Esophagus (tissue), 2 donors: Measurements from ENCODE around the gene TAGLN. TPM values are rescaled to one million over a fixed set of nuclear protein-coding genes. Genes with fewer than 3 reads are reported as not detected.
"Not testable (repeated sequence)": the region's sequence is repeated elsewhere in the genome, so short reads cannot be mapped to it uniquely, and the experiment has no call there.

ENCODE experiments used
- H3K27ac ChIP-seq, 2 donors: one replicate each; pipeline ENCODE4 v1.5.1; 2013; ENCODE audit warnings: low read depth in 2 of 2, mild to moderate bottlenecking in 2 of 2, inconsistent platforms in 1 of 2, low read length in 1 of 2, moderate library complexity in 1 of 2
- H3K27me3 ChIP-seq, 2 donors: one replicate each; pipeline ENCODE4 v1.6.1; 2013; ENCODE audit warnings: low read length in 2 of 2, control low read depth in 1 of 2, mild to moderate bottlenecking in 1 of 2; ENCODE audit not compliant: insufficient read depth in 2 of 2, control insufficient read depth in 1 of 2
- H3K36me3 ChIP-seq, 2 donors: one replicate each; pipeline ENCODE4 v1.6.1; 2013; ENCODE audit warnings: low read length in 1 of 2; ENCODE audit not compliant: control insufficient read depth in 2 of 2, insufficient read depth in 2 of 2
- H3K4me1 ChIP-seq, 2 donors: one replicate each; pipeline ENCODE4 v1.6.1; 2013; ENCODE audit warnings: low read length in 1 of 2; ENCODE audit not compliant: control insufficient read depth in 2 of 2, insufficient read depth in 2 of 2
- H3K4me3 ChIP-seq, 2 donors: one replicate each; pipeline ENCODE4 v1.5.1; 2013; ENCODE audit warnings: low read length in 2 of 2, mild to moderate bottlenecking in 2 of 2, low read depth in 1 of 2, moderate library complexity in 1 of 2
- H3K9me3 ChIP-seq, 2 donors: one replicate each; pipeline ENCODE4 v1.6.1; 2013; ENCODE audit warnings: mild to moderate bottlenecking in 2 of 2, low read depth in 1 of 2, low read length in 1 of 2, moderate library complexity in 1 of 2; ENCODE audit not compliant: control insufficient read depth in 2 of 2, insufficient read depth in 1 of 2
- WGBS, 2 donors: extraction: QIAGEN DNeasy Blood & Tissue Kit; methylation state at CpG; one replicate each; pipeline ENCODE4 v1.1.7; 2013; 5-methylcytosine and 5-hydroxymethylcytosine counted together
- polyA plus RNA-seq, 2 donors: library from polyadenylated mRNA; stranded (reverse); fragments of 200-250 nt; gene quantifications; one replicate each; pipeline ENCODE4 v1.2.3, GENCODE V29; 2013
- donor health status: healthy with polysubstance abuse.
- donor health status: Bipolar disorder and iron deficiency.

Gene TAGLN
- polyA plus RNA-seq, 2 donors = 469 to 1,217 TPM

GRCh38 chr11:117179048-117179999 is 19.8 kb upstream of the TAGLN start:
- peak overlapping the region; percentile 91 to 94 for H3K27ac ChIP-seq
- peaks cover 0 to 8% of the 10 kb centered on the region in 2 donors for H3K36me3 ChIP-seq
- peak overlapping the region; percentile 80 to 94 for H3K4me3 ChIP-seq
- peaks cover 6 to 18% of the 10 kb centered on the region in 2 donors for H3K4me1 ChIP-seq
- H3K27me3 ChIP-seq = no peaks in the 10 kb centered on the region
- no peaks in the 10 kb centered on the region for H3K9me3 ChIP-seq
- 2% methylated on average over 39 of the region's 39 CpGs for WGBS, 2 donors

- Histone ChIP-seq H3K27me3 (no peaks in the 10 kb centered on the region), H3K9me3 (no peaks in the 10 kb centered on the region), H3K4me3 (peak overlapping the region; percentile 80 to 94), H3K36me3 (peaks cover 0 to 8% of the 10 kb centered on the region in 2 donors), H3K4me1 (peaks cover 6 to 18% of the 10 kb centered on the region in 2 donors), H3K27ac (peak overlapping the region; percentile 91 to 94)
- 17 to 20% methylated on average over 4 of the region's 4 CpGs for WGBS, 2 donors
Observed at GRCh38 chr11:117180020-117180419, 19.1 kb upstream of the TAGLN start.

- Histone ChIP-seq H3K4me1 (peaks cover 6 to 18% of the 10 kb centered on the region in 2 donors), H3K27ac (peak overlapping the region in 1 of 2 donors; percentile 15), H3K36me3 (peaks cover 0 to 10% of the 10 kb centered on the region in 2 donors), H3K9me3 (no peaks in the 10 kb centered on the region), H3K27me3 (no peaks in the 10 kb centered on the region), H3K4me3 (no peak overlapping the region)
- 45 to 57% methylated on average over 22 of the region's 22 CpGs for WGBS, 2 donors
Observed at GRCh38 chr11:117180661-117181585, 18.2 kb upstream of the TAGLN start.

- peaks cover 6 to 18% of the 10 kb centered on the region in 2 donors for H3K4me1 ChIP-seq
- no peak overlapping the region for H3K27ac ChIP-seq
- WGBS, 2 donors = 88 to 91% methylated on average over 19 to 22 of the region's 22 CpGs
- no peak overlapping the region for H3K4me3 ChIP-seq
- no peaks in the 10 kb centered on the region for H3K9me3 ChIP-seq
- H3K27me3 ChIP-seq = no peaks in the 10 kb centered on the region
- peaks cover 0 to 10% of the 10 kb centered on the region in 2 donors for H3K36me3 ChIP-seq
Observed at GRCh38 chr11:117181586-117182550, 17.3 kb upstream of the TAGLN start.

GRCh38 chr11:117182551-117182935 is 16.6 kb upstream of the TAGLN start:
- 90 to 92% methylated on average over 10 of the region's 10 CpGs for WGBS, 2 donors
- Histone ChIP-seq H3K4me3 (no peak overlapping the region), H3K36me3 (peaks cover 4 to 14% of the 10 kb centered on the region in 2 donors), H3K9me3 (no peaks in the 10 kb centered on the region), H3K4me1 (peaks cover 6 to 18% of the 10 kb centered on the region in 2 donors), H3K27me3 (no peaks in the 10 kb centered on the region), H3K27ac (no peak overlapping the region)

GRCh38 chr11:117183178-117183577 is 16.0 kb upstream of the TAGLN start:
- not testable (repeated sequence) for H3K4me3 ChIP-seq, H3K9me3 ChIP-seq, H3K27ac ChIP-seq, H3K27me3 ChIP-seq
- Histone ChIP-seq H3K4me1 (peaks cover 6 to 18% of the 10 kb centered on the region in 2 donors), H3K36me3 (peaks cover 9 to 19% of the 10 kb centered on the region in 2 donors)
- 95% methylated on average over 13 of the region's 13 CpGs for WGBS, 2 donors

GRCh38 chr11:117183724-117184349 is 15.3 kb upstream of the TAGLN start:
- Histone ChIP-seq H3K36me3 (peaks cover 13 to 26% of the 10 kb centered on the region in 2 donors), H3K27me3 (no peaks in the 10 kb centered on the region), H3K4me1 (peaks cover 6 to 18% of the 10 kb centered on the region in 2 donors), H3K27ac (no peak overlapping the region), H3K4me3 (no peak overlapping the region), H3K9me3 (no peaks in the 10 kb centered on the region)
- 66 to 71% methylated on average over 11 of the region's 11 CpGs for WGBS, 2 donors

GRCh38 chr11:117185736-117186430 is 13.3 kb upstream of the TAGLN start:
- no peaks in the 10 kb centered on the region for H3K27me3 ChIP-seq

More at GRCh38 chr11:117185736-117186430, 13.3 kb upstream of the TAGLN start:
- no peak overlapping the region for H3K4me3 ChIP-seq
- 85% methylated on average over 5 of the region's 5 CpGs for WGBS, 2 donors
- peaks cover 13 to 41% of the 10 kb centered on the region in 2 donors for H3K36me3 ChIP-seq
- H3K9me3 ChIP-seq = no peaks in the 10 kb centered on the region
- H3K27ac ChIP-seq = no peak overlapping the region
- peaks cover 5 to 9% of the 10 kb centered on the region in 2 donors for H3K4me1 ChIP-seq
